Breast epithelium (tissue), 4 donors: ENCODE measurements around the gene KIF21A. TPM values are rescaled to one million over a fixed set of nuclear protein-coding genes. Genes with fewer than 3 reads are reported as not detected.

ENCODE experiments used
- DNase-seq, 2 donors: peaks; one replicate each; pipeline ENCODE4 v3.0.0-alpha.2; 2019; ENCODE audit warnings: low spot score in 2 of 2
- H3K27ac ChIP-seq, 2 donors: fragments of 200-600 bp; sonication (generic) in 1 of 2; one replicate each; pipeline ENCODE4 v1.5.1; 2016 to 2019; ENCODE audit warnings: mild to moderate bottlenecking in 1 of 2
- H3K27me3 ChIP-seq, 2 donors: fragments of 200-600 bp; sonication (generic) in 1 of 2; one replicate each; pipeline versions ENCODE4 v1.5.1 to v1.6.0; 2017 to 2019; ENCODE audit warnings: control low read depth in 1 of 2, mild to moderate bottlenecking in 1 of 2
- H3K36me3 ChIP-seq: fragments of 200-600 bp; one replicate; pipeline ENCODE4 v1.5.1; 2019
- H3K4me1 ChIP-seq, 2 donors: fragments of 200-600 bp; sonication (generic); one replicate each; pipeline ENCODE4 v1.5.1; 2016 to 2019; ENCODE audit warnings: control low read depth in 1 of 2
- H3K4me3 ChIP-seq, 3 donors: fragments of 200-600 bp; sonication (generic); 1 replicate in 2 of 3; 2 replicates in 1 of 3; pipeline ENCODE4 v1.5.1; 2016 to 2019; ENCODE audit warnings: mild to moderate bottlenecking in 3 of 3, moderate library complexity in 2 of 3
- H3K9me3 ChIP-seq, 2 donors: fragments of 200-600 bp; sonication (generic) in 1 of 2; one replicate each; pipeline ENCODE4 v1.5.1; 2016 to 2019; ENCODE audit warnings: control low read depth in 1 of 2
- CTCF ChIP-seq, 3 donors: fragments of 450-650 bp; IDR thresholded peaks; one replicate each; pipeline ENCODE4 v1.5.1; 2016 to 2017; ENCODE audit warnings: antibody characterized with exemption in 3 of 3, mild to moderate bottlenecking in 3 of 3, moderate library complexity in 3 of 3
- POLR2A ChIP-seq: fragments of 450-650 bp; IDR thresholded peaks from one replicate; pipeline ENCODE4 v1.6.1; 2016; ENCODE audit warnings: antibody characterized with exemption, mild to moderate bottlenecking, moderate library complexity
- POLR2AphosphoS5 ChIP-seq, 3 donors: sonication (generic); formaldehyde crosslinking; IDR thresholded peaks; one replicate each; pipeline ENCODE4 v1.6.1; 2017; ENCODE audit warnings: antibody characterized with exemption in 3 of 3
- intact Hi-C: fragments of 100-400 bp; cut with DNase I; formaldehyde crosslinking; loops from one replicate; pipeline ENCODE4 v1.15.1; 2023; ENCODE audit warnings: low total_unique reads
- total RNA-seq, 3 donors: library from RNA; depleted of rRNA; stranded (reverse); fragments of >200 nt; gene quantifications; one replicate each; pipeline ENCODE4 v1.1.0, GENCODE V29; 2016

The KIF21A gene
- total RNA-seq, 3 donors from 2014 or later, result 10.2 to 23.7 (median 11.7) TPM

- no peaks in the 10 kb centered on the region for H3K36me3 ChIP-seq
- no peak for DNase-seq
- TF ChIP-seq CTCF (IDR thresholded peaks at IDR 0.05) (no peak), POLR2A (no peak), POLR2AphosphoS5 (IDR thresholded peaks at IDR 0.05) (no peak)
These were observed 36.7 kb downstream of the KIF21A start for GRCh38 chr12:39406262-39406661.

GRCh38 chr12:39405580-39405979 lies 37.3 kb downstream of the KIF21A start:
- no peak overlapping the region for H3K4me3 ChIP-seq
- H3K4me1 ChIP-seq, result no peaks in the 10 kb centered on the region
- TF ChIP-seq CTCF (IDR thresholded peaks at IDR 0.05), result no peak
- TF ChIP-seq POLR2A, result no peak
- no peak for TF ChIP-seq POLR2AphosphoS5 (IDR thresholded peaks at IDR 0.05)
- intact Hi-C loops, result no loop called here
- H3K9me3 ChIP-seq, result no peaks in the 10 kb centered on the region
- no peaks in the 10 kb centered on the region for H3K36me3 ChIP-seq
- no peaks in the 10 kb centered on the region for H3K27me3 ChIP-seq
- H3K27ac ChIP-seq, result no peak overlapping the region
- DNase-seq, result no peak

More at GRCh38 chr12:39406262-39406661, 36.7 kb downstream of the KIF21A start:
- no peaks in the 10 kb centered on the region for H3K9me3 ChIP-seq
- H3K4me1 ChIP-seq, result no peaks in the 10 kb centered on the region
- H3K27me3 ChIP-seq, result no peaks in the 10 kb centered on the region
- no peak overlapping the region for H3K4me3 ChIP-seq
- no peak overlapping the region for H3K27ac ChIP-seq
- intact Hi-C loops, result no loop called here

GRCh38 chr12:39404000-39404399 lies 38.9 kb downstream of the KIF21A start:
- Histone ChIP-seq H3K27me3 (no peaks in the 10 kb centered on the region), H3K27ac (no peak overlapping the region), H3K4me3 (no peak overlapping the region), H3K36me3 (no peaks in the 10 kb centered on the region), H3K4me1 (no peaks in the 10 kb centered on the region), H3K9me3 (no peaks in the 10 kb centered on the region)
- intact Hi-C loops, result no loop called here
- TF ChIP-seq POLR2A, result no peak
- no peak for TF ChIP-seq POLR2AphosphoS5 (IDR thresholded peaks at IDR 0.05)
- TF ChIP-seq CTCF (IDR thresholded peaks at IDR 0.05), result no peak
- DNase-seq, result no peak

- no peak overlapping the region for H3K4me3 ChIP-seq
- no peak overlapping the region for H3K27ac ChIP-seq
- no peak for DNase-seq
- no peak for TF ChIP-seq CTCF (IDR thresholded peaks at IDR 0.05)
- TF ChIP-seq POLR2A, result no peak
- no peak for TF ChIP-seq POLR2AphosphoS5 (IDR thresholded peaks at IDR 0.05)
- H3K9me3 ChIP-seq, result no peaks in the 10 kb centered on the region
- intact Hi-C loops, result no loop called here
- H3K36me3 ChIP-seq, result no peaks in the 10 kb centered on the region
- no peaks in the 10 kb centered on the region for H3K27me3 ChIP-seq
- H3K4me1 ChIP-seq, result no peaks in the 10 kb centered on the region
These were observed 39.5 kb downstream of the KIF21A start for GRCh38 chr12:39403376-39403775.

- Histone ChIP-seq H3K36me3 (no peaks in the 10 kb centered on the region), H3K4me1 (no peaks in the 10 kb centered on the region), H3K27ac (no peak overlapping the region), H3K4me3 (no peak overlapping the region), H3K9me3 (no peaks in the 10 kb centered on the region), H3K27me3 (no peaks in the 10 kb centered on the region)
- intact Hi-C loops, result no loop called here
- DNase-seq, result no peak
- TF ChIP-seq POLR2AphosphoS5 (IDR thresholded peaks at IDR 0.05) (no peak), CTCF (IDR thresholded peaks at IDR 0.05) (no peak), POLR2A (no peak)
These were observed 40.0 kb downstream of the KIF21A start for GRCh38 chr12:39402922-39403321.
